ENCODE measurements around the gene KANK3. TPM values are rescaled to one million over a fixed set of nuclear protein-coding genes. Genes with fewer than 3 reads are reported as not detected.

Gene KANK3
- total RNA-seq, 4 donors from 2014 or later: 3.6 to 65.7 (median 9.7) TPM

DNA sequence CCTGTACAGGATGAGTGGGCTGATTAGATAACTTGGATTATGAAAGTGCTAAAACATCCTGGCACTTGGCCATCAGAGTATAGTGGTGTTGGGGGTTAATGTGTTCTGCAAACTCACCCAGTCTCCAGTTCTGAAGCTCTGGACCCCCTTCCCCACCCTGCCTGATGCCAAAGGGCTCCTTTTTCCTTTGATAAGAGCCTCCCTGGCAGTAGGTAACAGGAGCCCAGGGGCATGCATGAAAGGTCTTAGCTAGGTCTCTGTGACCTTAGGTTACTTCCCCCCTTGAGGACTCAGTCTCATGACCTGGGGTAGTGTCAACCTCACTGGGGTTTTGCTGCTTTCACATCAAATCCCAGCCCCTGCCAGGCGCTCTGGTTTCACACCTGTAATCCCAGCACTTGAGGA is 19.3 kb downstream of the KANK3 start:
- TF ChIP-seq, protein P1, sequence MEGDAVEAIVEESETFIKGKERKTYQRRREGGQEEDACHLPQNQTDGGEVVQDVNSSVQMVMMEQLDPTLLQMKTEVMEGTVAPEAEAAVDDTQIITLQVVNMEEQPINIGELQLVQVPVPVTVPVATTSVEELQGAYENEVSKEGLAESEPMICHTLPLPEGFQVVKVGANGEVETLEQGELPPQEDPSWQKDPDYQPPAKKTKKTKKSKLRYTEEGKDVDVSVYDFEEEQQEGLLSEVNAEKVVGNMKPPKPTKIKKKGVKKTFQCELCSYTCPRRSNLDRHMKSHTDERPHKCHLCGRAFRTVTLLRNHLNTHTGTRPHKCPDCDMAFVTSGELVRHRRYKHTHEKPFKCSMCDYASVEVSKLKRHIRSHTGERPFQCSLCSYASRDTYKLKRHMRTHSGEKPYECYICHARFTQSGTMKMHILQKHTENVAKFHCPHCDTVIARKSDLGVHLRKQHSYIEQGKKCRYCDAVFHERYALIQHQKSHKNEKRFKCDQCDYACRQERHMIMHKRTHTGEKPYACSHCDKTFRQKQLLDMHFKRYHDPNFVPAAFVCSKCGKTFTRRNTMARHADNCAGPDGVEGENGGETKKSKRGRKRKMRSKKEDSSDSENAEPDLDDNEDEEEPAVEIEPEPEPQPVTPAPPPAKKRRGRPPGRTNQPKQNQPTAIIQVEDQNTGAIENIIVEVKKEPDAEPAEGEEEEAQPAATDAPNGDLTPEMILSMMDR (IDR thresholded peaks at IDR 0.05; ENCODE audit: low read depth): no peak

DNA sequence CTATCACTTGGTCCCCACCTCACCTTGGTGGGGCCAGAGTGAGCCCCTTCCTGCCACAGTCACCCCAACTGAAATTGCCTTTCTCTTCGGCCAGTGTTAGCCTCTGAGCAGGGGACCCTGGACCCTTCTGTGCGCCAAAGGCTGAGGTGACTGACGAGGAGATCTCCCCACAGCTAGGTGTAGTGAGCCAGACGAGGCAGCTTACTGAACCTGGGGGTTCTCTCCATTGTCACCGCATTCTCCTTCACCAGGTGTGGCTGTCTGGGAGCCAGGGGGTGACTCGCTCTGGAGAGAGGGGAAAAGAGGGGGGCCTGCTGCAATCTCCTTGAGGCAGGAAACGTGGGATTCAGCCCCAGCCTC is 20.4 kb downstream of the KANK3 start:
- TF ChIP-seq, protein P1 (IDR thresholded peaks at IDR 0.05; ENCODE audit: low read depth): no peak

DNA sequence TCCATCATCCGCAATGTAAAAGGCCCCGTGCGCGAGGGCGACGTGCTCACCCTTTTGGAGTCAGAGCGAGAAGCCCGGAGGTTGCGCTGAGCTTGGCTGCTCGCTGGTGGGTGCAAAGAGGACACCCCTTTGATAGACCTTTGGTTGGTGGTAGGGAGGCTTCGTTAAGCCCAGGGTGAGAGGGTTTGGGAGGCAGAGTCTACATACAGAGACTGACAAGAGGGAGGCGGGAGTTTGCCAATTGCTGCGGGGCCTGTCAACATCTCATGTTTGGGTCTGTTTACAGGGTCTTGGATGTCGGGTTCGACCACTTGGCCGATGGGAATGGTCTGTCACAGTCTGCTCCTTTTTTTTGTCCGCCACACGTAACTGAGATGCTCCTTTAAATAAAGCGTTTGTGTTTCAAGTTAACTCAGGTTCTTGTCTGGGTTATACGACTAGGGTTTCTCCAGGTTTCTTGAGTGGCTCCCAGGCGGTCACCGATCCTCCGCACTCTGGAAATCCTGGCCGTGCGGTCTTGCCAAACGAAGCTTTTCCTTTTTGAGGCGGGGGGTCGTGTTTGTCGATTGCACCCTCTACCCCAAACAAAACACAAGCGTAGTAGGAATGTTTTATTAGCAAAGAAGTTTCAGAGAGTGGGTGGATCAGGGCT is 20.9 kb downstream of the KANK3 start:
- TF ChIP-seq, protein P1 (IDR thresholded peaks at IDR 0.05; ENCODE audit: low read depth): no peak

DNA sequence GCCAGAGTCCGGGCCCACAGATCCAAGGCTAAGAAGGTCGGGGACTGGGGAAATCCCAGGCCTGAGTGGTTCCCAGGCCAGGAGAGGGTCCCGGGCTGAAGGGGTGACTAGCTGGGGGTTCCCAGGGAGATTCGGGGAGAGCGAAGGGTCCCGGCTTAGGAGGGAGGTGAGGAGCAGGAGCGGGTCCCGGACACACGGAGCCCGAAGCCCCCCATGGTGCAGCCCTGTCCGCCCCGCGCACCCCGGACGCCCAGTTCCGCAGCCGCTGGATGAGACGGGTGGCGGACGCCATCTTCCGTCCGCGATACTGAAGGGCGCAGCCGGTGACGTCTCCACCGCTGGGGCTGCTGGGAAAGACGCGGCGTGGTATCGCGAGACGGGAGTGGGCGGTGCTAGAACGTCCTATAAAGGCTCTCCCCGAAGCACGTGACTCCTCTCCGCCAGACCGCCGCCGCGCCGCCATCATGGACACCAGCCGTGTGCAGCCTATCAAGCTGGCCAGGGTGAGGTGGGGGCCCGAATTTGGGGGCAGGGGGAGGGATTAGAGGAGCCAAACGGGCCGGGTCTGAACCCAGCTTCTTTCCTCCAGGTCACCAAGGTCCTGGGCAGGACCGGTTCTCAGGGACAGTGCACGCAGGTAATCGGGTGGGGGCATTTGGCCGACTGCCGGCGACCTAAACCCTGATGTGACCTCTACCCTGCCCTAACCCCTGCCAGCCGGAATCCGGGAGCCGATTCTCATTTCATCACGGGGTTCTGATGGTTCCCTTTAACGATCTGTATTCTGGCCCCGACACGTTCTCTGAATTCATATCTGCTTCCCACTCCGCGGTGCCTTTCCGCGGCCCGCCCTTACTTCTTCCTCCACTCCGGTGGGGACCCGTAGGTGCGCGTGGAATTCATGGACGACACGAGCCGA is 21.7 kb downstream of the KANK3 start, which contains the start of the genes NDUFA7 and RPS28:
Gene NDUFA7, minus strand, starts transcription at position 309 of the 919 bp plus-strand sequence. Its CDS starts 17 bp downstream, at position 292.
Gene RPS28, plus strand, starts transcription at position 430 of the 919 bp plus-strand sequence. Its CDS starts 35 bp downstream, at position 465.
- TF ChIP-seq, protein P1 (IDR thresholded peaks at IDR 0.05; ENCODE audit: low read depth): no peak

DNA sequence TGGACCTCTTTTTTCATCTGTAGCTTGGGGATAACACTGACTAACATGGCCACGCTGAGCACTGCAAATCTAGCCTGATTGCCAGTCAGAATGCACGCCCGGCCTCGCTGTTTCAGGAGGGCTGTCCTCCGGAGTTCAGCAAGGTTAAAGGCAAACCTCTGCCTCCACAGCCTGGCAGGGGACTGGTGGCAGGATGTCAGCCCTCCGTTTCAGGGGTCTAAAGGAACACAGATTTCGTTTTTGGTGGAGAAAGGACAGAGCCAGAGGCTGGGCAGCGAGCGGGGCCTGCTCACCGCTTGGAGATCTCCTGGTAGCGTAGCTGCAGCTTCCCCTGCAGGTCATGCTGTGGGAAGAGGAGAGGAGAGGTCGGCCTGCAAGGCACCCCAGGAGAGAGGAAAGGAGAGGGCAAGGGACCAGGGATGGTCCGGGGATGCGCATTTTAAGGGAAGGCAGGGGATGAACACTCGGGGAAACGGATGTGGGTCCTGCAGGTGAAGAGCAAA is 22.4 kb downstream of the KANK3 start:
- TF ChIP-seq, protein P1 (IDR thresholded peaks at IDR 0.05; ENCODE audit: low read depth): no peak

DNA sequence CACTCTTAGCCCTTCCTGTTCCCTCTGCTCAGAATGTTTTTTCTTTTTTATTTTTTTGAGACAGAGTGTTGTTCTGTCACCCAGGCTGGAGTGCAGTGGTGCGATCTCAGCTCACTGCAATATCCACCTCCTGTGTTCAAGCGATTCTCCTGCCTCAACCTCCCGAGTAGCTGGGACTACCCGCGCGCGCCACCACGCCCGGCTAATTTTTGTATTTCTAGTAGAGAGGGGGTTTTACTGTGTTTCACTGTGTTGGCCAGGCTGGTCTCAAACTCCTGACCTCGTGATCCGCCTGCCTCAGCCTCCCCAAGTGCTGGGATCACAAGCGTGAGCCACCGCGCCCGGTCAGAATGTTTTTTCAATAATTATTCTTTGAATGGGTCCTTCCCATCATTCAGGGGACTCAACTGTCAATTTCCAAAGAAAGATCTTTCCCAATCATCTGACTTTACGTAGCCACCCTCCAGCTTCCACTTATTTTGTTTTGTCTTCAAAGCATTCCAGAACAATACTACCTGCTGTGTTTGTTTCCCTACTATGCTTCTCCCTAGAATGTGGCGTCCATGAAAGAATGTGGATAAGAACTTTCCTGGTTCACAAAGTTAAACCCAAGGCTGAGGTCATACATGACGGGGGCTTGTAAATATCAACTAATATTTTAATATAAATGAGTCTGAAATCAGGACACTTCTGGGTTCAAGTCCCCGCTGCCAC is 23.1 kb downstream of the KANK3 start:
- TF ChIP-seq, protein P1 (IDR thresholded peaks at IDR 0.05; ENCODE audit: low read depth): no peak
